GM23248 (cell line): ENCODE data around the gene RHNO1. TPM values are rescaled to one million over a fixed set of nuclear protein-coding genes. Genes with fewer than 3 reads are reported as not detected.

Experiments
- DNase-seq: peaks from one replicate; pipeline ENCODE4 v3.0.0-alpha.2; 2015
- H2AFZ ChIP-seq: fragments of 200-600 bp; sonication (generic); 2 replicates; pipeline ENCODE4 v1.6.1; 2016; ENCODE audit warnings: antibody characterized with exemption
- H3F3A ChIP-seq: fragments of 200-600 bp; sonication (generic); 2 replicates; pipeline ENCODE4 v1.6.1; 2016; ENCODE audit warnings: mild to moderate bottlenecking, antibody characterized with exemption, mixed run types; ENCODE audit not compliant: insufficient read depth
- H3K27ac ChIP-seq: fragments of 200-600 bp; sonication (generic); 2 replicates; pipeline ENCODE4 v1.5.1; 2016; ENCODE audit warnings: mild to moderate bottlenecking
- H3K27me3 ChIP-seq: fragments of 200-600 bp; sonication (generic); replicated peaks from 2 replicates; pipeline ENCODE4 v1.6.1; 2016; ENCODE audit warnings: mild to moderate bottlenecking; ENCODE audit not compliant: insufficient read depth
- H3K36me3 ChIP-seq: fragments of 200-600 bp; sonication (generic); 2 replicates; pipeline ENCODE4 v1.6.1; 2016; ENCODE audit warnings: low read depth, mild to moderate bottlenecking
- H3K4me1 ChIP-seq: fragments of 200-600 bp; sonication (generic); 2 replicates; pipeline ENCODE4 v1.6.1; 2016; ENCODE audit warnings: mild to moderate bottlenecking; ENCODE audit not compliant: insufficient read depth
- H3K4me2 ChIP-seq: fragments of 200-600 bp; sonication (generic); one replicate; pipeline ENCODE4 v1.6.1; 2016; ENCODE audit warnings: mild to moderate bottlenecking; ENCODE audit not compliant: unreplicated experiment
- H3K4me3 ChIP-seq: fragments of 200-600 bp; sonication (generic); 2 replicates; pipeline ENCODE4 v1.5.1; 2016; ENCODE audit warnings: mild to moderate bottlenecking
- H3K79me2 ChIP-seq: fragments of 200-600 bp; sonication (generic); 2 replicates; pipeline ENCODE4 v1.6.1; 2016; ENCODE audit warnings: mild to moderate bottlenecking; ENCODE audit not compliant: insufficient read depth
- H3K9ac ChIP-seq: fragments of 200-600 bp; sonication (generic); 2 replicates; pipeline ENCODE4 v1.6.1; 2016; ENCODE audit warnings: mild to moderate bottlenecking
- H3K9me2 ChIP-seq: fragments of 200-600 bp; sonication (generic); 2 replicates; pipeline ENCODE4 v1.6.1; 2016; ENCODE audit warnings: mixed run types, mild to moderate bottlenecking, moderate library complexity; ENCODE audit not compliant: insufficient read depth
- H3K9me3 ChIP-seq: fragments of 200-600 bp; sonication (generic); one replicate; pipeline ENCODE4 v1.6.1; 2017; ENCODE audit warnings: low read depth
- H4K20me1 ChIP-seq: fragments of 200-600 bp; sonication (generic); 2 replicates; pipeline ENCODE4 v1.6.0; 2016; ENCODE audit not compliant: insufficient read depth
- EZH2 ChIP-seq: fragments of 200-600 bp; sonication (generic); IDR thresholded peaks from 2 replicates; pipeline ENCODE4 v1.6.1; 2018; ENCODE audit warnings: antibody characterized with exemption, mild to moderate bottlenecking; ENCODE audit not compliant: insufficient read depth, poor library complexity, severe bottlenecking
- EZH2phosphoT487 ChIP-seq: fragments of 200-600 bp; sonication (generic); IDR thresholded peaks from 2 replicates; pipeline ENCODE4 v1.6.1; 2018; ENCODE audit warnings: antibody characterized with exemption, moderate library complexity, mild to moderate bottlenecking, low read depth; ENCODE audit not compliant: insufficient read depth
- WGBS, 2 experiments: methylation state at CpG; one replicate each; pipeline ENCODE4 v1.1.6; 2015 to 2017; ENCODE audit warnings: low lambda C conversion rate in 2 of 2, low coverage in 1 of 2; ENCODE audit errors: missing lambda C conversion rate in 2 of 2; 5-methylcytosine and 5-hydroxymethylcytosine counted together
- in situ Hi-C: fragments of 300-500 bp; cut with MboI; formaldehyde crosslinking; loops from 2 replicates; pipeline ENCODE4 v1.15.0; 2020
- polyA plus RNA-seq: library from polyadenylated mRNA; unstranded; fragments of >200 nt; fragmentation: Nextera tagmentation; extraction: Ambion mirVana; gene quantifications from 2 replicates; pipeline ENCODE4 v1.2.1, GENCODE V29; 2016
- total RNA-seq: library from RNA; depleted of rRNA; stranded (reverse); fragments of >200 nt; shearing (Covaris generic); gene quantifications from 2 replicates; pipeline ENCODE4 v1.2.3, GENCODE V29; 2014

Gene RHNO1
- total and polyA plus RNA-seq, 2 experiments from 2014 or later, result 27.6 to 38.4 TPM

DNA sequence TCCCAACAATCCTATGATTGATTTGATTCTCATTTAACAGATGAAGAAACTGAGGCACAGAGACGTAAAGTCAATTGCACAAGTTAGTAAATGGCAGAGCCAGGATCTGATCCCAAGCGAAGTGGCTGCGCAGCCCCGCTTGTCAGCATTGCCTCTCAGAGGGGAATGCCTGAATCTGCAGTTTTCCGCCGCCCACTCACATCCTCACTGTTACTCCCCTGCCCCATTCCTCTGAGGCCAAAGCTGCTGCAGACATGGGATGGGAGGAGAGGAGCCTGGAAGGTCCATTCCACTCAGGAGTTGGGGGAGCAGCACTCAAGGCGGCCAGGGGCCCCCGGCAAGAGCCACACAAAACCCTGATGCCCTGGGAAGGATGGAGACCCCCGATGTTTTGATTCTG, 43.2 kb upstream of the RHNO1 start:
- Histone ChIP-seq H3K9me2 (no peaks in the 10 kb centered on the region), H3K79me2 (no peaks in the 10 kb centered on the region), H3K4me1 (no peaks in the 10 kb centered on the region), H4K20me1 (no peaks in the 10 kb centered on the region), H3K36me3 (no peaks in the 10 kb centered on the region), H3K27ac (no peak overlapping the region), H3K27me3 (no peaks in the 10 kb centered on the region), H3F3A (no peaks in the 10 kb centered on the region), H3K9me3 (no peaks in the 10 kb centered on the region), H3K4me2 (no peak overlapping the region), H2AFZ (no peak overlapping the region), H3K4me3 (no peak overlapping the region), H3K9ac (no peak overlapping the region)
- in situ Hi-C loops, result no loop called here
- TF ChIP-seq EZH2phosphoT487, result no peak
- no peak for TF ChIP-seq EZH2
- WGBS, 2 experiments, result 89 to 92% methylated on average over 7 to 9 of the region's 9 CpGs
- DNase-seq, result no peak

DNA sequence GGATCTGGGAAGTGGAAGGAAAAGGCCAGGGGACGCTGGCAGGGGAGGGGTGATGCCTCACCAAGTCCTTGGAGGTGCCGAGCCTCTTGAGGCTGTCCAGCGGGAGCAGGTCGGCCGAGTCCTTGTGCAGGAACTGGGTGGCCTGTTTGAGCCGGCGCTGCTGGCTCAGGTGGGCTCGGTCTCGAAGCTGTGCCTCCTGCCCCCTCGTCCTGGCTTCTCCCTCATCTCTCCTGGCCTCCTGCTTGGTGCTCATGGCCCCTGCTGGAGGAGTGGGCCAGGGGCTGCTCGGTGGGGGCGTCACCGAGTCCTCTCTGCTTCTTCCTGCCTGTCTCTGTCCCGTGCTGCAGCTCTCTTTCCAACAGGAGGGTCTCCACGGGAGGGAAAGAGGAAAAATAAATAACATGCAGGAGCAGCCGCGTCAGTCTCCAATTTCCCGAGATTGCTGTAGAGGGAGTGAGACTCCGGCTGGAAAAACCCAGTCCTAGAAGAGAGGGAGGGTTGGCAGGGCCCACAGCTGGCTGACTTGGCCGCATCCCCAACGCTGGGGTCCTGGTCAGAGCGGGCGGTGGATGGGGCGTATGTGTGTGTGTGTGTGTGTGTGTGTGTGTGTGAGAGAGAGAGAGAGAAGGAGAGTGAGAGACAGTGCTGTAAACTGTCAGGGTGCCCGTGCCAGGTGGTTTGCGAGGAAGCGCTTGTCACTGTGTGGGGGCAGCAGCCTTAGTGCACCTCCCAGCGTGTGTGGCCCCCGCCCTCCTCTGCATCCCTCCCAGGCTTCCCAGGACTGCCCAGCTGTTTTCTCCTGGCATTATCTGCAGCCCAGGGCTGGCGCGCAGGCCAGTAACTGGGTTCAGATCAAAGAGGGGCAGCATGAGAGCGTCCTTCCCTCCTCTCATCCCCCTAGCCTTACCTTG, 42.2 kb upstream of the RHNO1 start, which contains the start of gene NRIP2:
Gene NRIP2, minus strand, starts transcription at position 455 of the 911 bp plus-strand sequence. Its CDS starts 52 bp downstream, at position 403.
- H4K20me1 ChIP-seq, result no peaks in the 10 kb centered on the region
- in situ Hi-C loops, result no loop called here
- no peak within 1 kb of the TSS for H2AFZ ChIP-seq
- H3K4me3 ChIP-seq, result peak within 1 kb of the TSS; percentile 45; the same call in 1 of the 2 replicates
- no peaks in the 10 kb centered on the region for H3K9me2 ChIP-seq
- H3K4me1 ChIP-seq, result no peaks in the 10 kb centered on the region
- H3F3A ChIP-seq, result no peaks in the 10 kb centered on the region
- peak; percentile 56 for DNase-seq
- peak within 1 kb of the TSS; percentile 49 for H3K4me2 ChIP-seq
- H3K9me3 ChIP-seq, result no peaks in the 10 kb centered on the region
- no peak for TF ChIP-seq EZH2
- TF ChIP-seq EZH2phosphoT487, result no peak
- no peaks in the 10 kb centered on the region for H3K27me3 ChIP-seq
- no peaks in the 10 kb centered on the region for H3K36me3 ChIP-seq
- WGBS, 2 experiments, result 3 to 4% methylated on average over 30 to 31 of the region's 32 CpGs
- peak within 1 kb of the TSS; percentile 13; the same call in 1 of the 2 replicates for H3K9ac ChIP-seq
- H3K79me2 ChIP-seq, result no peaks in the 10 kb centered on the region
- no peak within 1 kb of the TSS for H3K27ac ChIP-seq

DNA sequence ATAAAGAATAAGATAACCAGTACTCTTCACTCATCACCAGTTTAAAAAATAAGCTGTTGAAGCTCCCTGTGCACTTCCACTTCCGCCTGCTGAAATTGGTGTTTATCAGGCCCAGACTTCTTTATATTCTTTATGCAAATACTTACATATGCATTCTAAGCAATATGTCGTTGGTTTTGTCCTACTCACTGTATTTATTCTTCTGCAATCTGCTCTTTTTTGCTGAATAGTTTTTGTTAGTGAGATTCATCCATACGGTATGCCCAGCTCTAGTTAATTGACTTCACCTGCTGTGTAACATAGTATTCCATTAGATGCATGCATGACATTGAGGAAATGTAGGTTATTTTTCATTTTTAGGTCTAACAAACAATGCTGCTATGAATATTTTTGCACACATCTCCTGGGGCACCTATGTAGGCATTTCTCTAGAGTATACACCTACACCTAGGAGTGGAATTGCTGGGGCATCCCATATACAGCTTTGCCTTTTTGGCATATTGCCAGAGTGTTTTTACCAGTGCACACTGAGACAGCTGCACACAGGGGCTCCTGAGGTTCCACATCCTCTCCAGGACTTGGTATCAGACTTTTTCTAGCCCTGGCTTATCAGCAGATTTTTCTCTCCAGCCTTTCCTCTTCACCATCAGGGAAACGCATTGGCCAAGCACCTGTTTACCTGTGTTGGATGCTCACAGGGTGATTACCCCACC, 41.2 kb upstream of the RHNO1 start:
- H3K79me2 ChIP-seq, result no peaks in the 10 kb centered on the region
- H2AFZ ChIP-seq, result no peak overlapping the region
- H4K20me1 ChIP-seq, result no peaks in the 10 kb centered on the region
- H3K4me3 ChIP-seq, result no peak overlapping the region
- H3K9ac ChIP-seq, result no peak overlapping the region
- no peak overlapping the region for H3K27ac ChIP-seq
- no peak for TF ChIP-seq EZH2
- no peak for TF ChIP-seq EZH2phosphoT487
- 55 to 57% methylated on average over 4 of the region's 4 CpGs for WGBS, 2 experiments
- no peaks in the 10 kb centered on the region for H3K9me2 ChIP-seq
- no peaks in the 10 kb centered on the region for H3F3A ChIP-seq
- H3K27me3 ChIP-seq, result no peaks in the 10 kb centered on the region
- no peaks in the 10 kb centered on the region for H3K4me1 ChIP-seq
- H3K36me3 ChIP-seq, result no peaks in the 10 kb centered on the region
- in situ Hi-C loops, result no loop called here
- H3K4me2 ChIP-seq, result no peak overlapping the region
- no peak for DNase-seq
- no peaks in the 10 kb centered on the region for H3K9me3 ChIP-seq

DNA sequence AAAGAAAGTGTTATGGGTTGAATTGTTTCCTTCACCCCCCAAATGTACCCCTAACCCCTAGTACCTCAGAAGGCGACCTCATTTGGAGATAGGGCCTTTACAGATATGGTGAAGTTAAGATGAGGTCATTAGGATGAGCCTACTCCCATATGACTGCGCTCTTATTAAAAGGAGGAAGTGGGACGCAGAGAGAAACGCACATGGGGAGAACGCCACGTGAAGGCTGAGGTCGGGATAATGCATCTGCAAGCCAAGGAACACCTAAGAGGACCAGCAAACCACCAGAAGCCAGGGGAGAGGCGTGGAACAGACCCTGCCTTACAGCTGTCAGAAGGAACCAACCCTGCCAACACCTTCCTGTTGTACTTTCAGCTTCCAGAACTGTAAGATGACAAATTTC, 40.4 kb upstream of the RHNO1 start:
- Histone ChIP-seq H3K9ac (no peak overlapping the region), H3K79me2 (no peaks in the 10 kb centered on the region), H3K4me3 (no peak overlapping the region), H3K9me2 (no peaks in the 10 kb centered on the region), H3F3A (no peaks in the 10 kb centered on the region), H2AFZ (no peak overlapping the region), H3K36me3 (no peaks in the 10 kb centered on the region), H3K9me3 (no peaks in the 10 kb centered on the region), H3K4me1 (no peaks in the 10 kb centered on the region), H3K27ac (no peak overlapping the region), H3K27me3 (no peaks in the 10 kb centered on the region), H3K4me2 (no peak overlapping the region), H4K20me1 (no peaks in the 10 kb centered on the region)
- 80 to 88% methylated on average over 8 of the region's 8 CpGs for WGBS, 2 experiments
- no peak for TF ChIP-seq EZH2
- no peak for TF ChIP-seq EZH2phosphoT487
- DNase-seq, result no peak
- in situ Hi-C loops, result no loop called here
